ENCODE data around the gene PDE11A. TPM values are rescaled to one million over a fixed set of nuclear protein-coding genes. Genes with fewer than 3 reads are reported as not detected.

PDE11A gene
- total and polyA plus RNA-seq, 2 of the 8 experiments (the other 6 are each of a cell fraction or from before 2014, with no cell fraction given), result 0.19 to 0.23 TPM

DNA sequence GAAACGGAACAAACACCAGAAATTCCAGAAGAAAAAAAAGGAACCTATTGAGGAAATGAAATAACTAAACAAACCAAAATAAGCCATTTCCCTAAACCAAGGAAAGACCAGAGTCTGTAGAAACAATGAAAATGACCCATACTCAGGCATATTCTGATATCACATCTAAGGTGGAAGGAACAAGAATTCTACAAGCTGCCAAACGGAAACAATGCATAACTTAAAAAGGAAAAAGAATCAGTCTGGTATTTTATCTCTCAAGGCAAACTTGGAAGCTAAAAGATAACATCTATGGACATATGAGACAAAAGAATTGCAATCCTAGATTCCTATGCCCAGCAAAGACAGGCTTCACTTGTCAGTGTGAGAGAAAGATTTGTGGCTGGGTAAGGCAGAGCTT, 326.2 kb downstream of the PDE11A start:
- DNase-seq (ENCODE audit: low read depth in 1 of 2, low spot score in 2 of 2) (no peak), FAIRE-seq (no peak)
- peaks cover 0 to 2% (median 0%) of the 10 kb centered on the region in 4 experiments; a peak in 2 of 7 replicates for H3K27me3 ChIP-seq (replicated peaks in 1 of 4; ENCODE audit: control insufficient read depth in 3 of 4, extremely low read depth in 1 of 4, insufficient read depth in 3 of 4, low read length in 3 of 4)
- ChIA-PET POLR2A (ENCODE audit: partially characterized antibody) (interaction anchor here (0.6 kb wide), 1 partner anchor 332 kb away, joined by 3 read pairs; no protein-coding TSS in a partner anchor), CTCF (ENCODE audit: partially characterized antibody) (interaction anchor here (0.5 to 1.3 kb wide), 5 partner anchors 12 to 562 kb away, joined by 3 to 6 read pairs (median 3); no protein-coding TSS in a partner anchor)
- no peak overlapping the region for H2BK15ac ChIP-seq (ENCODE audit: low read length)
- no peak overlapping the region for H3K4ac ChIP-seq (replicated peaks; ENCODE audit: insufficient read length, low read depth, low read length)
- H4K20me1 ChIP-seq (replicated peaks in 1 of 2; ENCODE audit: control insufficient read depth in 1 of 2, insufficient read depth in 2 of 2, low read length in 2 of 2), result no peaks in the 10 kb centered on the region
- no peak overlapping the region for H3K23ac ChIP-seq (ENCODE audit: insufficient read length)
- H2BK20ac ChIP-seq (ENCODE audit: low read length), result no peak overlapping the region
- H2AK5ac ChIP-seq (ENCODE audit: low read depth, low read length), result no peak overlapping the region
- no peak overlapping the region for H3K56ac ChIP-seq (replicated peaks; ENCODE audit: insufficient read length, low read depth, low read length)
- H3K9me3 ChIP-seq (ENCODE audit: insufficient read depth in 2 of 2, low read depth in 1 of 2, low read length in 1 of 2), result no peaks in the 10 kb centered on the region
- H4K8ac ChIP-seq (ENCODE audit: extremely low read depth, insufficient read depth, low read length), result no peak overlapping the region
- H3K79me1 ChIP-seq (ENCODE audit: low read depth, low read length), result no peaks in the 10 kb centered on the region
- no peak overlapping the region for H3K27ac ChIP-seq (ENCODE audit: low read depth, low read length)
- no peak overlapping the region for H2BK120ac ChIP-seq (replicated peaks; ENCODE audit: low read depth, low read length)
- H3K18ac ChIP-seq (ENCODE audit: extremely low read depth, low read length), result no peak overlapping the region
- H3K36me3 ChIP-seq (ENCODE audit: control insufficient read depth in 2 of 4, insufficient read depth in 4 of 4, low read length in 3 of 4), result no peaks in the 10 kb centered on the region
- H2BK12ac ChIP-seq (ENCODE audit: low read depth, low read length), result no peak overlapping the region
- H4K5ac ChIP-seq (ENCODE audit: insufficient read length, low read depth, low read length), result no peak overlapping the region
- TF ChIP-seq KDM5A (IDR thresholded peaks at IDR 0.05; ENCODE audit: low read length) (no peak), BRCA1 (IDR thresholded peaks at IDR 0.05; ENCODE audit: low read depth, low read length) (no peak), SIN3A (conservative IDR thresholded peaks at IDR 0.05 in 1 of 2, IDR thresholded peaks at IDR 0.05 in 1 of 2; ENCODE audit: low read depth in 1 of 2, low read length in 2 of 2) (no peak), SRF (IDR thresholded peaks at IDR 0.05; ENCODE audit: low read depth, low read length) (no peak), SIRT6 (IDR thresholded peaks at IDR 0.05; ENCODE audit: low read length) (no peak)
- H2BK5ac ChIP-seq (ENCODE audit: low read depth, low read length), result no peak overlapping the region
- no peak overlapping the region for H2AFZ ChIP-seq (ENCODE audit: low read length)
- 92% methylated on average over 2 of the region's 2 CpGs; no CpG with 5 or more reads in 1 of the 2 experiments for WGBS, 2 experiments (ENCODE audit: extremely low coverage in 1 of 2, insufficient coverage in 1 of 2, insufficient read length in 1 of 2, insufficient replicate concordance in 2 of 2, low coverage in 1 of 2, low lambda C conversion rate in 2 of 2, missing lambda C conversion rate in 1 of 2)
- H3K23me2 ChIP-seq (ENCODE audit: low read depth, low read length), result no peaks in the 10 kb centered on the region
- no peak overlapping the region for H4K91ac ChIP-seq (replicated peaks; ENCODE audit: insufficient read length, low read length)
- no peak overlapping the region for H3K4me2 ChIP-seq (ENCODE audit: insufficient read depth in 1 of 2, low read depth in 2 of 2, low read length in 2 of 2)
- no peaks in the 10 kb centered on the region for H3K4me1 ChIP-seq (replicated peaks in 1 of 4; ENCODE audit: control insufficient read depth in 3 of 4, insufficient read depth in 4 of 4, low read length in 3 of 4)
- no peaks in the 10 kb centered on the region for H3K79me2 ChIP-seq (ENCODE audit: control insufficient read depth in 1 of 2, insufficient read depth in 2 of 2, low read length in 2 of 2)
- no peak overlapping the region for H3K9ac ChIP-seq (replicated peaks in 1 of 4; ENCODE audit: extremely low read depth in 1 of 4, low read depth in 3 of 4, low read length in 3 of 4)
- no peak overlapping the region for H3K4me3 ChIP-seq (ENCODE audit: extremely low read depth in 1 of 4, insufficient read depth in 2 of 4, low read depth in 3 of 4, low read length in 4 of 4)
- no peak overlapping the region for H3K14ac ChIP-seq (ENCODE audit: insufficient read length)

Data from H1 (cell line).